HG03025 (cell line): Measurements from ENCODE around the gene ZNF385B.

ENCODE experiments used
- ATAC-seq: cut with Tn5 transposase; IDR thresholded peaks from one replicate; pipeline ENCODE4 v1.9.1; 2021; ENCODE audit warnings: mild to moderate bottlenecking, moderate library complexity; ENCODE audit not compliant: unreplicated experiment, low FRiP score

ZNF385B gene

DNA sequence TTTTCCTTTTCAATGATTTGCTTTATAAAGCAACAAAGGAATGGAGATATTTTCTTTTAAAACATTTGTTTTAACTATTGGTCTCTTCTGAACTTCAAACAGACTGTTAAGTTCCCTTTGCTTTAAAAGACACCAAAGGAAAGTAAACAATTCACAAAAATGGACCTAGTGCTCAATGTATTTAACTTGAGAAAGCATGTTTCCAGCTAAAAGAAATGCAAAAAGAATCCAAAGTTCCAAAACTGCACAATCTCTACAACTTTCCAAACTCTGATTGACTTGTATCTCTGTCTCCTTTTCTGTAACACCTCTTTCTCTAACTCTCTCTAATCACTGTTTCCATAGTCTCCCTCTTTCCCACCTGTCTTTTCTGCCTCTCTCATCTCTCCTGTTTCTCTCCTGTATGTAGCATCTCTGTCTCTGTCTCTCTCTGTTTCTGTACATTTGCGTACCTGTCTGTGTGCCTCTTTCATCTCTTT, 301.1 kb downstream of the ZNF385B start:
- ATAC-seq = no peak

DNA sequence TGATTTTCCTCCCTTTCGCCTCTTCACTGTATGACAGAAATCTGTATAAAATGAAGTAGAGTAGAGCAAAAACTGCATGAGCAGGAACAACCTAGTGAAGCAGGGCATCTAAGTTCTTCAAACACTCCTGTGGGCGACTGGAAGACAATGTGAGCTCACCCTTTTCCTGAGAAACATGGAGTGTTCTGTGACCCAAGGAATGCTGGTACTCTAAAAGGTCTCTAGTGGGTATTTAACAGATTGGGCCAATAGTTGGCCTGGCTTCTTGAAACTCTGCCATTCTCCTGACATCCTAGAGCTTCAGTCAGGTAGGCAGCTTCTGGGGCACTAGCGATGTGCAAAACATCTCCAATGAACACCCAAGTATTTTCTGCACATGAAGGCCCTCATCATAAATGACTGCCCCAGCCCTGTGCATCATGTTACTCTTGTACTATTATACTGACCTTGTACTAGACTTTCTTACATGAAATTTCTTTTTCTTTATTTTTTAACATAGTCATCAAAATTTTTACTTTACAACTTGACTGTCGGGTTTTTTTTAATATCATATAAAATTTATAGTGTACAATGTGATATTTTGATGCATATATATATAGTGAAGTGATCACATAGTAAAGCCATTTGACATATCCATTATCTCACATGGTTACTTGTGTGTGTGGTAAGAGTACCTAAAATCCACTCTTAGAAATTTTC, 302.2 kb downstream of the ZNF385B start:
- no peak for ATAC-seq

DNA sequence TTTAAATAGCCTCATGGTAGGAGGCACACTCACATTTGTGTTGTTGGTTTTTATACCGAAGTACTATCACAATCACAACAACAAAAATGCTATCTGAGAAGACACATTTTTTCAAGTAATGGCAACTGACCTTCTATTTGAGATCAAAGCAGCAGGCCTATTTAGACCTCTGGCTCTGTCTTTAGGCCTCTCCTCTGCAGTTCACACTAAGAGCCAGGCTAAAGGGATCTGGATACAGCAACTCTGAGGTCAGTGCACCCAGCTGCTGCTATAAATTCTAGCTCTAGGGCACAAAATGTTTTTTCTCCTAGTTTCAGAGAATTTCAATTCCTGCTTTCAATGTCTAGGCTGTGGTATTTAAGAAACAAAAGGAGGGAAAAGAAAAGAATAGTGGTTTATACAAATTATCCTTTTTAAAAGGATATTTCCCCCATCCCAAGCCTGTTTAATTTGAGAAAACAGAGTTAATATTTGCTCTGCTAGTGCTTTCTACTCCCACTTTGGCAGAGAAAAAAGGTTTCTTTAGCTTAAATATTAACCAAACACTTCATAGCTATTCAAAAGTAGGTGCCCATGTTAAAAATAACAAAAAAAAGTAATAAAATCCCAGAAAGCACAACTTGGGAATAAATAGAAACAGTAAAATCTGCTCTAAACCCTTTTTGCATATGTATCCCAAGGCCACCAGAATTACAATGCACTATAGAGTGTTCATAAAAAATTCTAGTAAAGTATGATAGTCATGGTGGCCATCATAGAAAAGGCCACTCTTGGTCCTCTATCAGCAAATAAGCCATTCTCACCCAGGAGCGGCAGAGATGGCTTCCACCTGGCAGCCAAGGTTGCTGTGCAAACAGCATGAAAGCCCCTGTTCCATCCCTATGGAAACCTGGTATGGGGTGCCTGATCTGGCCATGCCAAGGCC, 303.1 kb downstream of the ZNF385B start:
- ATAC-seq = no peak

DNA sequence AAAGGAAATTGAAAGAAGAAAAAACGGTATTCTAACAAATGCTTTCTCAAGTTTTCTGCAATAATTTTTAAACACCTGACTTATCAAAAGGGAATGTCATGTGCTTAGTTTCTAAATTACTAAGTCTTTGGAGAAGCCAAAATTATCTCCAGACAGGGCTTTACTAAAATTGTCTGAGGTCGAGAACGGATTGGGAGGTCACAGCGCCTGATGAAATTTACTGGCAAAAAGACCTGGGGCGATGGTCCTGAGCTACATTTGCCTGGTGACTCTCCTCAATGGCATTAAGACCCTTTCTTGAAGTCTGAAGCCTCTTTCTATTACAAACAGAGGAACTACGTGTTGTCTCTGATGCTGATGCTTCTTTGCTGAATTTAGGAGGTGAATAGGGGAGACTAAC, 305.0 kb downstream of the ZNF385B start:
- no peak for ATAC-seq

GRCh38 chr2:179555691-179556283, 305.6 kb downstream of the ZNF385B start:
- no peak for ATAC-seq

DNA sequence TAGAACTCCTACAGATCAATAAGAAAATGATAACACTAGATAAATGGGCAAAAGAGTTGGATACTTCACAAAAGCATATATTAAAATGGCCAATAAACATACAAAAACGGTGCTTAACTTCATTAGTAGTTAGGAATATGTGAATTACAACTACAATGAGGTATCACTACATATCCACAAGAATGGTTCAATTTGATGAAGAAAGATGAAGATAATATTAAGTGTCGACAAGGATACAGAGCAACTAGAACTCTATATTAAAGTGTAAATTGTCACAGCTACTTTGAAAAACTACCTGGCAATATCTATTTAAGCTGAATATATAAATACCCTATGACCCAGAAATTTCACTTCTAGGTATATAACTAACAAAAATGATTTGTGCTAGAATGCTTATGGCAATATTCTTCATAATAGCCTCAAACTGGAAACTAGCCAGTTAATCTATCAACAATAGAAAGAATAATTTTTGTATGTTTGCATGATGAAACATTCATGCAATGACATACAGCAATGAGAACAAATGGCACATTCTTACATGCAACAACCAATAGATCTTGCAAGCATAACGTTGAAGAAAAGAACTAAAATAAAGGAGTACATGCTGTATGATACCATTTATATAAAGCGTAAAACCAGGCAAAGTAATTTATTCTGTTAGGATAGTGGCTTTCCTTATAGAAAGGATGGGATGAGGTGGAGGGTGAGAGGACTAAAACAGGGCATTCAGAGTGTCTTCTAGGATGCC, 306.6 kb downstream of the ZNF385B start:
- no peak for ATAC-seq

DNA sequence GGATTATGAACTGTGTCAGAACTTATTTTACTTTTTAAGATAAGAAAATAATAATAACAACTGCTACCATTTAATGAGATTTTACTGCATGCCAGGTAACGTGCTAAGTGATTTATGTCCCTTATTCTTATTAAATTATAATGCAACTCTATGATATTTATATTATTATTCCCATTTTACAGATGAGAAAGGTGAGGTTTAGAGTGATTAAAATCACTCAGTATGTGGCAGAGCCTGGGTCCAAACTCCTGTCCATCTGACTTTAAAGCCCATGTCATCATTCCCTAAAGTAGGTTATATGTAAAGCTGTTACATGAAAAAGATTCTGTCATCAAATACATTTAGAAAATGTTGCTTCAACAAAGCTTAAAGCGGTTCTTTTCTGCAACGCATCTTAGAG, 308.0 kb downstream of the ZNF385B start:
- ATAC-seq = no peak

GRCh38 chr2:179551539-179552045, 309.8 kb downstream of the ZNF385B start:
- ATAC-seq = no peak

DNA sequence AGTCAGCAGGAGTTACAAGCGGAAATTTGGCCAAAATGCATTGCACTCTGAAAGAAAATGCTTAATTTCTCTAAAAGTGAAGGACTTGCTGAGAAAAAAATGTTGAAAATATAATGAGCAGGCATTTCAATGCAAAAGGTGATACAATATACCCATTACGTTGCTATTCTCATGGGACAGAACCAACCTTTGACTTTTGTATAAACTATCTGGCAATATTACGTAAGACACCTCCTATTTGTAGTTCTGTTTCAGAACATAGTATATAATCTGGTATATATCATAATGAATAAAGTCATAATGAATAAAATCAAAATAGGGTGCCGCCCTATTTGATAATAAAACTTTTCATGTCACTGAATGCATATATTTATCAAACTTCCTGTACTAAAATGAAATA, 310.6 kb downstream of the ZNF385B start:
- no peak for ATAC-seq

GRCh38 chr2:179550214-179550613, 311.2 kb downstream of the ZNF385B start:
- ATAC-seq = no peak

DNA sequence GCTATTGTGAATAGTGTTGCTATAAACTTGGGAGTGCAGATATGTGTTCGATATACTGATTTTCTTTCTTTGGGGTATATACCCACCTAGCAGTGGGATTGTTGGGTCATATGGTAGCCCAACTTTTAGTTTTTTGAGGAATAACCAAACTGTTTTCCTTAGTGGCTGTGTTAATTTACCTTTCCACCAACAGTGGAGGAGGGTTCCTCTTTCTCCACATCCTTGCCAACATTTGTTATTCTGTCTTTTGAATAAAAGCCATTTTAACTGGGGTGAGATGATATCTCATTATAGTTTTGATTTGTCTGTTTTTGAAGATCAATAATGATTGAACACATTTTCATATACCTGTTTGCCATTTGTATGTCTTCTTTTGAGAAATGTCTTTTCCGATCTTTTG, 314.8 kb downstream of the ZNF385B start:
- no peak for ATAC-seq

DNA sequence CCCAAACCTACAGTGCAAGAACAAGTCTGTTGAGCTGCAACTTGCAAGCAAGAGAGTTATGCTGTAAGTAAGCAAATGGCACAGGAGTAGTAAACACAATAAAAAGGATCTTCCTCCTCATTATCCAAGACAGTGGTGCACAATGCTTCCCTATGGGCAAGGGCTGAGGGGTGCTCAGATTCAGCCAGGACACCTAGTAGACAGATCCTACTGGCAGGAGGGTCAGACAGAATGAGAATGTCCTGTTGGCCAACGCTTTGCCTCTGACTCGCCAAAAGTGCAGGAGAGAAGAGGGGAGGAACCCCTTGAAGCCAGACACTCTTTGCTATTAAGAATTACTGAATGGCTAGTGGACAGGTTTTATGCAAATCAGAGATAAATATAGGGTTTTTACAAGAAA, 316.4 kb downstream of the ZNF385B start:
- no peak for ATAC-seq

DNA sequence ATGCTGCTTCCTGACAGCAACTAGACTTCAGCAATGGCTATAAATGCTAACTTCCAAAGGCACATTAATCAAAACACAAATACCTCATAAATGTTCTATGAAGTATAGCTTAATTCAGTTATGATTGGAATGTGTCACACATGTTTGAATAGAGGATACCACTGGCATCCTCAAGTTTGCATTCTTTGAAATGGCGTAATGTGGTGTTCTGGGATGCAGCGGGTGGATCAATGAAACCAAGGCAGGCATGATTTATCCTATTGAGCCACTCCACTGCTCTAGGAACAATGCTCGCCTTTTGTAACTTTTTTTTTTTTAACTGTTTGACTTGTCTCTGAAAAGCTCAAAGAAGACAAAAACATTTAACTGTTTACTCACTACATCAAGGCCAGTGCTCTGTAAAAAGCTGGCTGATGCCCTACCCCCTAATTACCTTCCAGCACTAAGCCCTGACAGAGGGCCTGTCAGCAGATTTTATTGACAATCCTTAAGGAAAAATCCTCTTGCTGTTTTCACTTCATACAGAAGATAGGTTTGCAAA, 318.0 kb downstream of the ZNF385B start:
- ATAC-seq = no peak

DNA sequence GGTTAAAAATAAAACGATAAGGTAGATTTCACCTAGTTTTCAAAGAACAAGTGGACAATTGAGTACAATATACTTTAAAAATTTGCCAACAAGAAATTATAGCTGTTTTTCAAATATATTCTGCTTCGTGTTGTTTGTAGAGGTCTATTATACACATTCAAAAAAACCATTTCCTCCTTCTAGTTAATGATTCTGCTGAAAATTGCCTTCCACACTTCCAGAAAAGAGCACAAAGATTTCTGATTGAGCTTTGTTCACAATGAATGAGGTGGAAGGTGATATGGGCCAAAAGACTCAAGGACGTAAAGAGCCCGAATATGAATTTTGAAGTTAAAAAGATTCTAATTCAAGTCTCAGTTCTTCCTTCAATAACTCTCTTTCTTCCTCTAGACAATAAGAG, 319.8 kb downstream of the ZNF385B start:
- ATAC-seq = no peak

DNA sequence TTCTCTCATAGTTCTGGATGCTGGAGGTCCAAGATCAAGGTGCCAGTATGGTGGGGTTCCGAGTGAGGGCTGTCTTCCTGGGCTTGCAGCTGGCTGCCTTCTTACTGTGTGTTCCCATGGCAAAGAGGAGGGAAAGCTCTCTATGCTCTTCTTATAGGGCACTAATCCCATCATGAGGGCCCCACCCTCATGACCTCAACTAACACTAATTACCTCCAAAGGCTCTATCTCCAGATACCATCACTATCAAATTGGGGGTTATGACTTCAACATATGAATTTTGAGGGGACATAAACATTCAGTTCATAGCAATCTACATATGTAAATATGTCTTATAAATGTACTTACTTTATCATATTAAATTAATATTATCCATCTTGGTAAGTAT, 322.3 kb downstream of the ZNF385B start:
- ATAC-seq = no peak

DNA sequence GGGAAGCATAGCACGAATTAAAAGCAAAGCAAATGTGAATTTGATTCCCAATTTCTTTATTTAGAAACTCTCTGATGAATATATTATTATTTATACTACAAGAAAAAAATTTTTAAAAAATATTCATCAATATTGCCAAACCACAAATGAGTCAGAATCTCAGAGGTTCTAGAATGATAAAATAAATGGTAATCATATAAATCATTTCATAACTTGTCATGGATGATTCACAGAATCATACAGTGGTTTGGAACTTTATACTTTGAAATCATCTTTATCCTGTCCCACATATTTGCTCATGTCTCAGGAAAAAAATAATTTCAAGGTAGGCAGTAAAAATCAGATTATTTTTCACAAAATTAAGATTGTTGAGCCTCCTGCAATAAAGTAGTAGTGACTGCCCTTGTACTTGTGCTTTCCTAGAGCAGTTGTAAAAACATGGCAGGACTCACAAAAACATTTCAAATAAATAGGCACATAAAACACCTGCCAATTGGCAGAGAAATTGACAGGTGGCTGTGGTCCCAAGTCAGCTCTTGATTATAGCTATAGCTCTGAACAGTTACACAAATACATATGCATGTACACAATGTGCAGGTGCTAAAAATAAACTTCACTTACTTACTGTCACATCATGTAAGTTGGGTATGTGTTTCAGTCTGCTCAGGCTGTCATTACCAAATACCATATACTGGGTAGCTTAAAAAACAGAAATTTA, 322.8 kb downstream of the ZNF385B start:
- ATAC-seq = no peak

GRCh38 chr2:179536185-179536584, 325.2 kb downstream of the ZNF385B start:
- no peak for ATAC-seq

DNA sequence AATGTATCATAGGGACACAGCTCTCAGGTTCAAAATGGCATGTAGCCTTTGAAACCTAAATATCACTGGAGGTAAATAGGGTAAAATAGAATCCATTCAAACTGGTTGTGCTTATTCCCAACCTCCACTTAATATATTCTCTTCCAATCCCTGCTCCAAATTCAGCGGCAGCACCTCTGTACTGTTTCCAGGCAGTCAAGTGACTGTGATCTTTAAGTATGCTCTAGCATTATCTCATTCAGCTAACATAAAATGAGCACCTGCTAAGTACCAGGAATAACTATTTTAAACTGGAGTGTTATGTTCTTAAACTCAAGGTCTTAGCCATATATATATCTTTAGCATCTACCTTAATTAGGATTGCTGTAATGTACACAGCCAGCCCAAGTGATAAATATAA, 327.5 kb downstream of the ZNF385B start:
- ATAC-seq = no peak

DNA sequence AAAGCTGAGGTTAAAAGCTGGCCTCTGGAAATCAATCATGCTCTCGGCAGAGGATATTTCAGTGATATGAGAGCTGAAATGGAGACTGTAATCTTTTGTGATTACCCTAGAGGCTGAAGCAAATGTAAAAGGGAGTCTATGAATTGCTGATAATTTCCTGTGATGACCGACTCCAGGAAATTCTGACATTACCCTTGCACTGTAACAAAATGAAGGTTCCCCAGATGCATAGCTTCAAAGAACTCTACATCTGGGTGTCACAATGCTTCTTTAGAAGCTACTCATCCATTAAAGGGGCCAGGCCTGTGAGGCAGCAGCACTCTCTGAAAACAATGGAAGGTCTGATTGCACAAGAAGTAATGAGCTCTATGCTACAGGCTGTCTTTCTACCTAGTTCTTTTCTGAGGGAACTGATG, 328.5 kb downstream of the ZNF385B start:
- no peak for ATAC-seq
